HG02678 (cell line): ENCODE data around the gene CSNK1D.

ENCODE experiments used
- ATAC-seq: cut with Tn5 transposase; IDR thresholded peaks from one replicate; pipeline ENCODE4 v1.9.1; 2021; ENCODE audit warnings: mild to moderate bottlenecking, moderate library complexity; ENCODE audit not compliant: unreplicated experiment

The CSNK1D gene

GRCh38 chr17:82241183-82241925 lies 32.1 kb downstream of the CSNK1D start:
- ATAC-seq = no peak

- no peak for ATAC-seq
These were observed 32.9 kb downstream of the CSNK1D start for GRCh38 chr17:82240506-82241182.

DNA sequence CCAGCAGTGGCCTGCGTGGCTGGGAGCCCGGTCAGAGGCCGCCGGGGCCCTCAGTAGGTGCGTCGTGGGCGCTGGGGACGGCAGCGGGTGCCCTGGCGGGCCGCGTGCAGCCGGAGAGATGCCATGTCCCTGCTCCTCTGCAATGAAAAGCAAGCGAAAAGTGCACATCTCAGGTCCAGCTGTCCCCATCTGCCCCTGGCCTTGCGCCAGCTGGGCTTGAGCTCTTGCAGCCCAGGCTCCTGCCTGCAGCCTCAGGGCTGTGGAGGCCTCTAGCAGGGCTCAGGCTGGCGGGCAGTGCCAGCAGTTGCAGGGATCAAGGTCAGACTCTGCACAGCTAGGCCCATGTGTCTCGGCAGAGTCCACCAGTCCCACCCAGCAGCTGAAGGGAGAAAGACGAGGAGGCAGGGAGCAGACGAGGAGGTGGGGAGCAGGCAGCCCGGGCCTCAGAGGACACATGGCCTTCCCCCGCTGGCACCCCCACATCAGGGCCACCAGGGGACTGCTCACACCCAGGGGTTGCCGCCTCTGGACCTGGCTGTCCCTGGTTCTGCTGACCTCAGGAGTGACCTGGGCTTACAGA lies 33.5 kb downstream of the CSNK1D start:
- ATAC-seq = no peak

DNA sequence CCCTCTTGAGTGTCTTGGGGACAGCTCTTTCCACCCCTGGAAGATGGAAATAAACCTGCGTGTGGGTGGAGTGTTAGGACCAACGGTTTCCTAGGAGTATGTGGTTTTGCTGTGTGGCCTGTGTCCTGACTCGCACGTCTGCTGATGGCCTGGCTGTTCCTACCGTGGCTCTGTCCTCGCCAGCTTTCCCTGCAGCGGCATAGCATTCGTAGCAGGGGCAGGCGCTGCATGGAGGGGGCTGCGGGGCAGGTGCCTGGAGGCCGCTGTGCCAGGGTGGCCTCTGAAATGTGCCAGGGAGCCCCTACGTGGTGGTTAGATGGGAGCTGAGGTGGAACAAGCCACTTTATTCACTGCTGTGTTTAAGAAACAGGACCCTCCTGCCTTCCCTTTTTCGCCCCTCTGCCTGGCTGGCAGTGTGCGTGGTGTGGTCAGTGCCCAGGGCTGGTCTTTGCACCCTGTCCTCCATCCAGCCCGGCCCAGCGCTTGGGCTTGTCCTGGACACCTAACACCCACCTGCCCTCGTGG lies 34.0 kb downstream of the CSNK1D start:
- no peak for ATAC-seq

DNA sequence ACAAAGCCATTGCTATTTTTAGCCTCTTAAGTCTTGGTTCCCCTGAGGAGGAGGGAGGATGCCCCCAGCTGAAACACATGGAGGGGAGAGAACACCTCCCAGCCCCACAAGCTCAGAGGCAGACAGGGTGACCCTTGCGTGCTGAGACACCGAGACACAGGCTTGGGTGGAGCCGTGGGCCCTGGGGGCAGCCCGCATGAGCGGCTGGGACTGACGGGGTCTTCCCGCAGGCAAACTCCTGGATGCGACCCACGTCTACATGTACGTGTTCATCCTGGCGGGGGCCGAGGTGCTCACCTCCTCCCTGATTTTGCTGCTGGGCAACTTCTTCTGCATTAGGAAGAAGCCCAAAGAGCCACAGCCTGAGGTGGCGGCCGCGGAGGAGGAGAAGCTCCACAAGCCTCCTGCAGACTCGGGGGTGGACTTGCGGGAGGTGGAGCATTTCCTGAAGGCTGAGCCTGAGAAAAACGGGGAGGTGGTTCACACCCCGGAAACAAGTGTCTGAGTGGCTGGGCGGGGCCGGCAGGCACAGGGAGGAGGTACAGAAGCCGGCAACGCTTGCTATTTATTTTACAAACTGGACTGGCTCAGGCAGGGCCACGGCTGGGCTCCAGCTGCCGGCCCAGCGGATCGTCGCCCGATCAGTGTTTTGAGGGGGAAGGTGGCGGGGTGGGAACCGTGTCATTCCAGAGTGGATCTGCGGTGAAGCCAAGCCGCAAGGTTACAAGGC lies 34.9 kb downstream of the CSNK1D start:
- ATAC-seq = no peak

DNA sequence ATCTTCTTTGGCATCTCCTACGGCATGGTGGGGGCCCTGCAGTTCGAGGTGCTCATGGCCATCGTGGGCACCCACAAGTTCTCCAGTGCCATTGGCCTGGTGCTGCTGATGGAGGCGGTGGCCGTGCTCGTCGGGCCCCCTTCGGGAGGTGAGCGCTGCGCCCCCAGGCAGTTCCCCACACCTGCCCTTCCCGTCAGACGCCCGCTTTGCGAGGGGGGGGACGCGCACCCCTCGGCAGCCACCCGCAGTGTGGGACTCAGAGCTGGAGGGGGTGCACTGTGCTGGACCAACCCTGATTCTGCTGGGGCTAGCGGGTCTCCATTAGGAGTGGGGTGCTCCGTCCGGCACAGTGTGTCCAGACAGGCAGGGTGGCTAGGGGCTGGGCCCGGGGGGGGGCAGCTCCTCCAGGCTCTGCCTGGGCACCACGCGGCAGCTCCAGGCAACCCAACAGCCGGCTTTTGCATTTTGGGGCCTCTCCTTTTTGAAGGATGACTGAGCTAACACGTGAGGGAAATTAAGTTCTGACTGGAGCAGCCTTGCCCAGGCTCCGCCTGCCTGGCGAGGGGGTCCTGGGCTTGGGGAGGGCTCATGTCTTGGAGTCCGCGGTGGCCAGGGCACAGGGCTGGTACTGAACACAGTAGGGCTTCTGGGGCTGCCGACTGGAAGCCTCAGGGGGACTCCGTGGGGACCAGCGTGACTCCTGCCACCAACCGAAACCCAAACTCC lies 35.6 kb downstream of the CSNK1D start:
- no peak for ATAC-seq

GRCh38 chr17:82237083-82237745 lies 36.3 kb downstream of the CSNK1D start:
- no peak for ATAC-seq

- ATAC-seq = no peak
These were observed 37.1 kb downstream of the CSNK1D start for GRCh38 chr17:82236142-82236971.

- no peak for ATAC-seq
These were observed 37.7 kb downstream of the CSNK1D start for GRCh38 chr17:82235775-82236141.

DNA sequence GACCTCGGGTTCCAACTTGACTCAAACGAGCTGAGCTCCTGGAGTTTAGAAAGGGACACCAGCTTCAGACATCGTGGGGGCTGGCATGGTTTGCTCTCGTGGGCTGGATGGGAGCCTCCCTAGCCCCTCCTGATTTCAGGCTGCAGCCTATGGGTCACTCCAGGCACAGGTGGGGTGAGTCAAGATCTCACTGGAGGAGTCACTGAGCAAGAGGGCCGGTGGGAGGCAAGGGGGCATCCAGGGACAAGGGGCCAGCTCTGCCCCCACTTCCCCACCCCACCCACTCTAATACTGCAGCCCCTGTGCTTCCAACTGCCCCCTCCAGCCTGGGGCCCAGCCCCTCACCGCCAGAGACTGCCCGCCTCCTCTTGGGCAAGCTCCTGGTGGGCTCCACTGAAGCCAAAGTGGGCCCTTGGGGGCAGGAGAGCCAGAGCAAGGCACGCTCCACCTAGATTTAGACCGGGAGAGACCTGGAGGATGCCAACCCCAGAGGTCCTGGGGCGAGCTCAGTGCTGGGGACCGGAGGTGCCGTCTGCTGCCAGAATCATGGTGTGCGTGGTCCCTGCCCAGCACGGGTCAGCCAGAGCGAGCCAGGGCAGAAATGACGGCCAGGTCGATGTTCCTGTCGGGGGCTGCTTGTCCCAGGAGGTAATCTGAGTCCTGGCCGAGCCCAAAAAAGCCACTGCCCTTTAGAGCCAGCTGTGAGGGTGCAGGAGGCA lies 38.3 kb downstream of the CSNK1D start:
- ATAC-seq = no peak

GRCh38 chr17:82234211-82235055 lies 39.1 kb downstream of the CSNK1D start:
- ATAC-seq = no peak

DNA sequence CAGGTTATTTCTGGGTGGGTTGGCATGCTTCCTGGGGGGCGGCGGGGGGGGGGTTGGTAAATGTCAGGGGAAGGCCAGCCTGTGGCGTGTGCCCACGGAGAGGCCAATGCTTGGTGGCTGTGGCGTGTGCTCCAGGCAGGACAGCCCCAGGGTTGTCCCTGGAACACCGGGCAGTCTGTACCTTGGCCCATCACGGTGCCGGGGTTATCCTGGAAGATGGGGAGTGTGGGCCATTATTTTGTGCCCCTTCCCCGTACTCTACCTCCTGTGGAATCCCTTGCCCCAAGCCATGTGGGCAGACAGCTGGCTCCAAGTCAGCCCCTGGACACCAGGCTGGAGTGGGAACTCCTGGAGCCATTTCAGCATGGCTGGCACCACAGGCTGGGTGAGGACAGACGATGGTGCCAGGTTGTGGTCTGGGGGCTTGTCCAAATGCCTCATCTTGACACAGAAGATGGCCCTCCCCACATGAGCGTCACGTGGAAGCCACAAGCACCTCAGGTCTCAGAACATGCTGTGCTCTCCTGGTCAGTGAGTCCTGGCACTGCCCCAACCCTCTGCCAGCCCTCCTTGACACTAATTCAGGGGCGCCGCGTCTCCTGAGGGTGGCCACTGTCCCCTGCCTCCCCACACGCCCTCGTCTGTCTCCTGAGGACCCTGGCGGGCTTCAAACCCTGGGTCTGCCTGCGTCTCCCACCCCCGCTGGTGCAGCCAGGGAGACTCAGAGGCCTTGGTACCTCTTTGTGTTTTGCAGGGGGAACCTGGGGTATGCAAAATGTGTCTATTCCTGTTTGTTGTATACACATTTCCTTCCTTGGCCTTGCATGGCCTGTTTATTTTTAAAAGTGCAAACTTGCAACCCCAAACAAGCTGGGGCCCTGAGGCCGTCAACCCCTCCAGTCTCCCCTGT lies 40.4 kb downstream of the CSNK1D start:
- ATAC-seq = no peak

GRCh38 chr17:82232322-82232820 lies 41.1 kb downstream of the CSNK1D start:
- ATAC-seq = no peak

DNA sequence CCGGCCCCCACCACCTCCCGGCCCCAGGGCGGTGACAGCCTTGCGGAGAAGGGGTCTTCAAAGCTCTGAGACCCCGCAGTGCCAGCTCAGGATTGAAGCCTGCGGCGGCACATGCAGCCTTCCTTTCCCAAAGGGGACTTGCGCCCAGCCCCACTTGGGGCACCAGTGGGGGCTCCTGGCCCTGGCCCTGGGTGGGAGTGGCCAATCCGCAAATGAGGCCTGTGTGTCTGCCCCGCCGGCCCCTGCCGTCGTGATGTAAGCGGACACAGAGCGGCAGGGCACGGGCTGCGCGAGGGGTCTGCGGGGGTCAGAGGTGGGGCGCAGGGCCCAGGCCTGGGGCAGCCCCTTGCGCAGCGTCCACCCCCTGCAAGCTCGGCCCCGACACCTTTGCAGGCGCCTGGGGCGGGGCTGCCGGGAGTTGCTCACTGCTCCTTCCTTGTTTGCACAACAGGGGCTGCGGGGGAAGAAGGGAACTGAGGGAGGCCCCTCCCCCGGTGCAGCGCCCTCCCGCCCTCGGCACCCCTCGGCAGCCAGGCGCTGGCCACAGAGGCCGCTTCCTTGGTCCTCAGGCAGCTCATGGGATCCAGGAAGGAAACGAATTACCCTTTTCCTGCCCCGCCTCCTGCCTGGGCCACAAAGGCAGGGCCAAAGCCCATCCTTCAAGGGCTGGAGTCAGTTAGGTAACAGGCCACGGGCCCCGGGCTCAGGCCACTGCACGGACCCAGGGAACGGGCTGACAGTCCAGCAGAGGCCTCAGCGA lies 41.8 kb downstream of the CSNK1D start:
- no peak for ATAC-seq

- no peak for ATAC-seq
These were observed 42.3 kb downstream of the CSNK1D start for GRCh38 chr17:82231312-82231561.
